DMS114 treated with DMSO at 0.1 percent for 48 hours (cell line): ENCODE measurements around the gene ARPP21.

Experiments
- DNase-seq: peaks from one replicate; lab custom pipeline; 2025; ENCODE audit not compliant: unreplicated experiment; lab: John Stamatoyannopoulos, UW

Gene ARPP21

DNA sequence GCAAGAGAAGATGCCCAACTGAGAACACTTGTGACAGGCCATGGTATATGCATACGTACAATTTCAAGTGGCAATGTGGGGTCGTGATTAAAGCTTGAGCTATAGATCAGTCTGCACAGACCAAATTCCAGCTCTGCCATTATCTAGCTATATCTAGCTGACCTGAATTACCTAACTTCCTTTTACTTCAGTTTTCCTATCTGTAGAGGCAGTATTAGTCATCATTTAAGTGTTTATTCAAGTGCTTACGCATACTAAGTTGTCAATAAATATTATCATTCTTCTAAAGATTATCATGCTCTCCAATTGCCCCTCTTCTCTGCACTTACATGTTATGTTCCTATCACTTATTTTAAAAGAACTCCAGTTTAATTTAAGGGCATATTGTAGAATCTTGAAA, 87.9 kb downstream of the ARPP21 start:
- no peak for DNase-seq

DNA sequence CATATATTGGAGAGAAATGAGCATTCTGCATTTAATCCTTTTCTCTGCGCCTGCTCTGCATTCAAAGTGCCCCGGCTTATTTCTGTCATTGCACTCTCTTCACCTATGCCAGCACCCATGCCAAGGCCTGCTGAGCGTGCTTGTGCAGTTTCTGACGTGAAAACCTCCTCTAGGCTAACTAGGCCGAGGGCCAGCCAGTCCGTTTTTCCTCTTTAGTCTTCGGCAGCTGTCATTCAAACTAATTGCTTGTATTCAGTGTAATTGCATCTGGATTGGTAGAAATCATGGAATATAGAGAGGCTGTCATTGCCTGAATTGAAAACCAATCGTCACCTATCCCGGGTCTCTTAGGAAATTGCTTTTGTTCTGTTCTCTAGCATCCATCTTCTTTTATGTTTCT, 94.0 kb downstream of the ARPP21 start:
- DNase-seq = no peak

GRCh38 chr3:35733864-35734263, 94.5 kb downstream of the ARPP21 start:
- DNase-seq = no peak

GRCh38 chr3:35737080-35737479, 97.8 kb downstream of the ARPP21 start:
- DNase-seq = no peak

DNA sequence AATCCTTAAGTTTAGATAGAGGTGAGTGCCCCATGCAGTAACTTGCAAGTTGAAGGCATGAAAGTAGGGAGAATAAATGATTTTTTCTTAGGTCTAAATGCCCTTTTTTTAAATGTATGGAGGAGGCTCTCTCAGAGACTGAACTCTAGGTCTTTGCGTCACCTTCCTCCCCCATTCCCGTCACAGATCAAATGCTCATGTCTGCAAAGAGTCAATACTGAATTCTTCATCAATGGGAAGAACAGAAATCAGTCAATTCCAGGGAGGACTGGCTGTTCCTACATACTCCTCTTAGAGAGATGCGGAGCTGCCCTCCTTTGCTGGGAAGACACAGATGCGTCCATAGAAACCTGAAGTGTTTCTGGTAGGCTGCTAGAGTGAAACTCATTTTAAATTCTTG, 98.2 kb downstream of the ARPP21 start:
- DNase-seq = no peak

GRCh38 chr3:35737934-35738706, 98.8 kb downstream of the ARPP21 start:
- no peak for DNase-seq

DNA sequence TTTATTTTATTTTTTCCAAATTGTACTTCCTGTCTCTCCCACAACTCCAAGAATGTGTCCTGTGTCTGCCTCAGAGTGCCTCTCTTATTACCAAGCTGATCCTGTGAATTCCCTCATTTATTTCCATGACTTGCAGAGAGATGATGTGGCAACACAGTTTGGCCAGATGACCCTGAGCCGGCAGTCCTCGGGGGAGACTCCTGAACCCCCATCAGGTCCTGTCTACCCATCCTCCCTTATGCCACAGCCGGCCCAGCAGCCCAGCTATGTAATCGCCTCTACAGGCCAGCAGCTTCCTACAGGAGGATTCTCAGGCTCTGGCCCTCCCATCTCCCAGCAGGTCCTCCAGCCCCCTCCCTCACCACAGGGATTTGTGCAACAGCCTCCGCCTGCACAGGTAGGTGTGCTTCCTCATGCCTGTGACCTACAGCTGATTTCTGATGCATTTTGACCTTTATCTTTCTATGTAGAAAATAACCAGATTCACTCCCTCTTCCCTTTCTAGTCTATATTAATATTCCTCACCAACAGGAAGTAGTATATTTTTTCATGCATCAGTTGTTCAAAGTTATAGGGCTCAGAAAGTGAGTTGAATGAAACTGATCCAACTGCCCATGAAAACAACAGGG, 100.0 kb downstream of the ARPP21 start:
- no peak for DNase-seq

GRCh38 chr3:35739964-35740527, 100.7 kb downstream of the ARPP21 start:
- DNase-seq = no peak

DNA sequence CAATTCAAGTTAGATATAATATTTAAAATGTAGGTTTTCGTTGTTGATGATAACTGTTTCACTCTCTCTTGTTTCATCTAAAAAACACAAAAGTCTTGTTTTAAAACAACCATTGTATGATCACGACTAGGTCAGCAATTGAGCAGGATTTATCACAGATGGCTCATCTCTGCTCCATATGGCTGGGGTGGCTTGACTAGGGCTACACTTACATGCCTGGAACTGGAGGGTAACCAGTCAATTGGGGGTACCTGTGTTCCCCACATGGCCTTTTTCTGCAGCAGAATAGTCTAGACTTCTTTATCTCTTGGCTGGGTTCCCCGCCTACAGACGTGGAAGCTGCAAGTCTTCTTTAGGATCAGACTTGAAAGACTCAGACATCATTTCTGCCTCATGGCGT, 103.9 kb downstream of the ARPP21 start:
- no peak for DNase-seq

GRCh38 chr3:35744419-35744818, 105.1 kb downstream of the ARPP21 start:
- DNase-seq = no peak

DNA sequence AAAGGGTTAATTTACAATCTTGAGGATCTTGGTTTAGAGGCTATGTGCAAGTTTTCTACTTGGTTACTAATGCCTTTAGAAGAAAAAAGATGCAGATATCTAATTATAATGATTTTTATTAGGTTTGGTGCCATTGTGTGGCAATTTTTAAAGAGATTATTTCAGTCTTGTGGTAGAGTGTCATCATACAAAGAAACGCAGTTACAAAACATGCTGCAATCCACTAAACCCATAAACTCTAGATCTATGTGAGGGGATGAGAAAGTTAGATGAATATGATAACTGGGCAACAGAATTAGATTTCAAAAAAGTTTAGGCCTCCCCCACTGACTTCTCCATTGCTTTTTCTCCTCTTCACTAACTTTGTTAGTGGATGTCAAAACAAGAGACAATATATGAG, 106.0 kb downstream of the ARPP21 start:
- no peak for DNase-seq

DNA sequence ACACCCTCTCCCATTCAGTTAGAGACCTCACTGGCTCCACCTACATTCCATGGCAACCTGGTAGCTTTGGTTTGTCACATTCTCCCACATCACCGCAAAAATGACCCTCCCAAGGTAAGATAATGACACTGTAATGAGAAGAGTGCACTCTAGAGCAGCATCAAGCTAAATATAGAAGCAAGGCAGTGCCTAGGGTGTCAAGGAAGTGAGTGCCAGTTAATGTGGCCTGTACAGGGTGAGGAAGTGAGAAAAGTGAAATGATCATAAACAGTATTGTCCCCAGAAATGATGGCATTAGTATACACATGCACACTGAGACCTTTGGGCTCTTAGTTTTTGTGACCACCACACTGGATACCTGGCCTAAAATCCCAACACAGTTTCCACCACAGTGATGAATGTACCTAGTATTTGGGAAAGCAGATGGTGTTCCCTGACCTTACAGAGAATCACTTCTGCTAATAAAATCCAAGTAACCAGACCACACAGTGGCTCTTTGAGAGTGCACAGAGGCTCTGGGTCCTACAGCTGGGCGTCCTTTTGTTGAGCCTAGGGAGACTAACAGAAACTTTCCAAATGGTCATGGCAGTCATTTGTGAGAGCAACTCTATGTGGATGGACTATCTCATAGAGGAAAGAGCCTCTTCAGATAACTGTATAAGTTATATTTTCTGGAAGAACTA, 106.6 kb downstream of the ARPP21 start:
- DNase-seq = no peak

DNA sequence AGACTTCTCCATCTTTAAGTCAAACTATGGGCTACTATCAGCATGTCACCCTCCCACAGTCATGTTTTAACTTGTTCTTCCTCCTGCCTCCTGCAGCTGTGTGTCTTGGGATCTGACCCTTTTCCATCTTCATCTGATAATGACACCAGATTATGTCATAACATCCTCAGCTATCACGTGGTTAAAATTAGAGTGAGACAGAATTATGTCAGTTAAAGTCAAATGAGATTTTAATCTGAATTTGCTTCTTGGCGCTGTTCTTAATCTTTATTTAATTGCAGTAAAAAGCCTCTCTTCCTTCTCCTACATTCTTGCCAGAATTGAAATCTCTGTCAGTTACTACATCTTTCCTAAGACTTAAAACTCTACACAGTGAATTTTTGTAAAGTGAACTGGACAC, 107.2 kb downstream of the ARPP21 start:
- no peak for DNase-seq

DNA sequence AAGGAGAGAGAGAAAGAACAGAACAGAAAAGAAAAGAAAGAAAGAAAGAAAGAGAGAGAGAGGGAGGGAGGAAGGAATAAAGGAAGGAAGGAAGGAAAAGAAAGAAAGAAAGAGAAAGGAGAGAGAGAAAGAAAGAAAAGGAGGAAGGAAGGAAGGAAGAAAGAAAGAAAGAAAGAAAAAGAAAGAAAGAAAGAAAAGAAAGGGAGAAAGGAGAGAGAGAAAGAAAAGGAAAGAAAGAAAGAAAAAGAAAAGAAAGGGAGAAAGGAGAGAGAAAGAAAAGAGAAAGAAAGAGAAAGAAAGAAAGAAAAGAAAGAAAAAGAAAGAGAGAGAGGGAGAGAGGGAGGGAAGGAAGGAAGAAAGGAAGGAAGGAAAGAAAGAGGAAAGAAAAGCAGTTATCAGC, 108.8 kb downstream of the ARPP21 start:
- no peak for DNase-seq

- no peak for DNase-seq
Observed at GRCh38 chr3:35751207-35751606, 111.9 kb downstream of the ARPP21 start.

GRCh38 chr3:35757991-35758757, 118.8 kb downstream of the ARPP21 start:
- no peak for DNase-seq

GRCh38 chr3:35760146-35760545, 120.8 kb downstream of the ARPP21 start:
- no peak for DNase-seq

- DNase-seq = no peak
Observed at GRCh38 chr3:35761311-35761710, 122.0 kb downstream of the ARPP21 start.

DNA sequence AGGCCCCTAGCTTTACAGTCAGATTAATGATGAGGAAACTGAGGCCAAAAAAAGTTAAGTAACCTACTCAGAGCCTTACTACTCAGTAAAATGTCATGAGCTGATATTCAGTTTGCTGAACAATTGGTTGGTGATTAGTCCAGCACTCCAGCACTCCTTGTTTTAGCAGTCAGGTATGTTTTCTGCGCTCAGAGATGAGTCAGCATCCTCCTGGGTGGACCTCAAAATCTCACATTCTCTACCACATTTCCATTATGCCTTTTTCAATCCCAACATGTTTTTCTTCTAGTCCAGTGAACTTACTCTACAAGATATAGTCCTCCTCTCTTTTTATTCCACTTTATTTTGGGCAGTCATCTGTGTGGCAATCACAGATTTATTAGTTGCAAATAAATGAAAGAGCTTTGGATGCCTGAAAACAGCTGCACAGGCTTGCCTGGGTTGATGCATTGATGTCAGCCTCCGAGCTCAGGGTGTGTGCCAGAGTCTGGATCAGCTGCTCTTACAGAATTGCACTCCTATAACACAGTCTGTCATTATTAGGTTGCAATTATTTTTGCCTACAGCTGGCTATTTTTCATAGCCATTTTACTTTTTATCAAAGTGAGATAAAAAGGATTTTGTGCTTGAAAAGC, 133.2 kb downstream of the ARPP21 start:
- DNase-seq = no peak

DNA sequence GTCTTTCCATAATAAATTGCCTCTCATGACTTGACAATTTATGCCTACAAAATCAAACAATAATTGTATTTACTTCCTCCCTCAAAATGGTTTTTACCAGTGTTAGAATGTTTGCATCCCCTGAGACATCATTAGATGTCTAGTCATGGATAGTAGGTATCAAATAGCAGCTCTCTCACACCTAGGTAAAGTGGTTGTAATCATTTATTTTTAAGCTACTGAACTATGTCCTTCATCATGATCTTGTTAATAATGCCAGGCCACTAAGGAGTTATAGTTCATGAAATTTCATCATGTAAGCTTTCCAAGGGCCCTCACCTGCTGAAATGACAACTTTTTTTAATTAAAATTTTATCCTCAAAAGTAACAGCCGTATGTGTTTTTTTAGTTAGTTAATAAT, 134.1 kb downstream of the ARPP21 start:
- DNase-seq = no peak

DNA sequence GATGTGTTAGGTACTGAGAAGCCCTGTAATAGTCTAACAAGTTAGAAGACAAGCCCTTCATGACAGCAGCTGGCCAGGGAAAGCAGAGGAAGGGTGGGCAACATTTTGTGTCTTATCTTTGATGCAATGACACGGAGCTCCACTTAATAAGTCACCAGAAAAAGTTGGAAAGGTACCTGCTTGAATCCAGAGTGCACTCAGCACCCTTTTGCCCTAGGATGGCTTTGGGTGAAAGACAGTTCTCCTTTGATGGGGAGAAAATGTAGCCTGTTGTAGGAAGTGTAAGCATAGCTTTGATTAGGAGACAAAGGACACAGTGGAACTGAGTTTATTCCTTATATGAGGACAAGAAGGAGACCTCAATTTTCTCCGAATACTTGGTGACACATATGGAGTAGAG, 137.0 kb downstream of the ARPP21 start:
- no peak for DNase-seq
